Neutrophil (primary cell): ENCODE measurements around the gene TMEM158.

Experiments
- H3K27ac ChIP-seq: fragments of 200-600 bp; sonication (generic); 2 replicates; pipeline ENCODE4 v1.5.1; 2016; ENCODE audit warnings: mild to moderate bottlenecking, moderate library complexity
- H3K27me3 ChIP-seq: fragments of 200-600 bp; sonication (generic); 2 replicates; pipeline ENCODE4 v1.6.0; 2016; ENCODE audit warnings: mild to moderate bottlenecking
- H3K36me3 ChIP-seq: fragments of 200-600 bp; sonication (generic); 2 replicates; pipeline ENCODE4 v1.5.1; 2017
- H3K4me1 ChIP-seq, 2 experiments: fragments of 200-600 bp in 1 of 2; sonication (generic) in 1 of 2; 1 replicate in 1 of 2; 2 replicates in 1 of 2; pipeline versions ENCODE4 v1.5.1 to v1.6.1; 2013 to 2016; ENCODE audit warnings: low read depth in 1 of 2, low read length in 1 of 2, mild to moderate bottlenecking in 1 of 2, moderate library complexity in 1 of 2; ENCODE audit not compliant: control insufficient read depth in 1 of 2, insufficient read depth in 1 of 2
- H3K4me3 ChIP-seq, 2 experiments: fragments of 200-600 bp in 1 of 2; sonication (generic) in 1 of 2; 1 replicate in 1 of 2; 2 replicates in 1 of 2; pipeline ENCODE4 v1.5.1; 2013 to 2016; ENCODE audit warnings: low read depth in 1 of 2, low read length in 1 of 2, mild to moderate bottlenecking in 1 of 2, moderate library complexity in 1 of 2
- H3K9me3 ChIP-seq: fragments of 200-600 bp; sonication (generic); 2 replicates; pipeline ENCODE4 v1.5.1; 2016
- CTCF ChIP-seq: fragments of 200-600 bp; sonication (generic); IDR thresholded peaks from 2 replicates; pipeline ENCODE4 v1.5.1; 2016; ENCODE audit warnings: antibody characterized with exemption

The TMEM158 gene

GRCh38 chr3:45258317-45258716 is 32.2 kb upstream of the TMEM158 start:
- H3K9me3 ChIP-seq: no peaks in the 10 kb centered on the region
- H3K27me3 ChIP-seq: no peaks in the 10 kb centered on the region
- no peaks in the 10 kb centered on the region for H3K36me3 ChIP-seq
- no peak for TF ChIP-seq CTCF
- H3K4me1 ChIP-seq: peaks cover 18 to 21% of the 10 kb centered on the region in 2 experiments
- H3K4me3 ChIP-seq: no peak overlapping the region
- no peak overlapping the region for H3K27ac ChIP-seq

GRCh38 chr3:45253316-45253715 is 27.2 kb upstream of the TMEM158 start:
- peaks cover 12 to 18% of the 10 kb centered on the region in 2 experiments for H3K4me1 ChIP-seq
- no peaks in the 10 kb centered on the region for H3K9me3 ChIP-seq
- no peaks in the 10 kb centered on the region for H3K36me3 ChIP-seq
- TF ChIP-seq CTCF: no peak
- H3K27me3 ChIP-seq: no peaks in the 10 kb centered on the region
- H3K27ac ChIP-seq: no peak overlapping the region
- no peak overlapping the region for H3K4me3 ChIP-seq

- H3K27me3 ChIP-seq: no peaks in the 10 kb centered on the region
- H3K4me3 ChIP-seq: no peak overlapping the region
- peaks cover 7 to 13% of the 10 kb centered on the region in 2 experiments for H3K4me1 ChIP-seq
- TF ChIP-seq CTCF: no peak
- no peak overlapping the region for H3K27ac ChIP-seq
- H3K36me3 ChIP-seq: no peaks in the 10 kb centered on the region
- H3K9me3 ChIP-seq: no peaks in the 10 kb centered on the region
Observed at GRCh38 chr3:45252826-45253225, 26.7 kb upstream of the TMEM158 start.

- no peak overlapping the region for H3K27ac ChIP-seq
- no peaks in the 10 kb centered on the region for H3K27me3 ChIP-seq
- peaks cover 6 to 10% of the 10 kb centered on the region in 2 experiments for H3K4me1 ChIP-seq
- H3K36me3 ChIP-seq: no peaks in the 10 kb centered on the region
- TF ChIP-seq CTCF: no peak
- H3K4me3 ChIP-seq: no peak overlapping the region
- H3K9me3 ChIP-seq: no peaks in the 10 kb centered on the region
Observed at GRCh38 chr3:45249391-45249790, 23.3 kb upstream of the TMEM158 start.

GRCh38 chr3:45246241-45246640 is 20.2 kb upstream of the TMEM158 start:
- Histone ChIP-seq H3K27me3 (no peaks in the 10 kb centered on the region), H3K4me3 (no peak overlapping the region), H3K9me3 (no peaks in the 10 kb centered on the region), H3K27ac (no peak overlapping the region), H3K4me1 (no peaks in the 10 kb centered on the region), H3K36me3 (no peaks in the 10 kb centered on the region)
- no peak for TF ChIP-seq CTCF

- no peaks in the 10 kb centered on the region for H3K4me1 ChIP-seq
- TF ChIP-seq CTCF: no peak
- no peaks in the 10 kb centered on the region for H3K9me3 ChIP-seq
- H3K27ac ChIP-seq: no peak overlapping the region
- no peaks in the 10 kb centered on the region for H3K27me3 ChIP-seq
- H3K36me3 ChIP-seq: no peaks in the 10 kb centered on the region
- H3K4me3 ChIP-seq: no peak overlapping the region
Observed at GRCh38 chr3:45244356-45244755, 18.3 kb upstream of the TMEM158 start.
